Central memory CD8-positive, alpha-beta T cell (primary cell): ENCODE measurements around the gene HDGFL2.

ENCODE experiments used
- ATAC-seq: fragments of 150-1000 bp; cut with Tn5 transposase; replicated peaks from 2 replicates; pipeline ENCODE4 v1.10.0; 2022; ENCODE audit warnings: mild to moderate bottlenecking, moderate FRiP score, moderate number of reproducible peaks; ENCODE audit not compliant: poor library complexity, severe bottlenecking; ENCODE audit errors: extremely low read depth
- DNase-seq, 2 donors: peaks; one replicate each; pipeline ENCODE4 v3.0.0; 2021; ENCODE audit warnings: low spot score in 2 of 2
- H3K27ac Mint-ChIP-seq: one replicate; pipeline ENCODE4 v1.8.0; 2022; ENCODE audit warnings: low read depth, mild to moderate bottlenecking, moderate library complexity, mixed read lengths
- H3K27me3 Mint-ChIP-seq: one replicate; pipeline ENCODE4 v1.8.0; 2022; ENCODE audit warnings: mixed read lengths
- H3K36me3 Mint-ChIP-seq: one replicate; pipeline ENCODE4 v1.8.0; 2022; ENCODE audit warnings: mild to moderate bottlenecking, moderate library complexity, mixed read lengths; ENCODE audit not compliant: insufficient read depth
- H3K4me1 Mint-ChIP-seq: one replicate; pipeline ENCODE4 v1.8.0; 2022; ENCODE audit warnings: mixed read lengths
- H3K4me3 Mint-ChIP-seq: one replicate; pipeline ENCODE4 v1.8.0; 2022; ENCODE audit warnings: mild to moderate bottlenecking, moderate library complexity, mixed read lengths
- H3K9me3 Mint-ChIP-seq: one replicate; pipeline ENCODE4 v1.8.0; 2022; ENCODE audit warnings: mixed read lengths

HDGFL2 gene

GRCh38 chr19:4543842-4544647 is 71.9 kb downstream of the HDGFL2 start:
- Mint-ChIP-seq H3K9me3 (no peaks in the 10 kb centered on the region), H3K4me3 (no peak overlapping the region), H3K27me3 (peaks cover 13% of the 10 kb centered on the region), H3K4me1 (no peaks in the 10 kb centered on the region), H3K36me3 (peaks cover 3% of the 10 kb centered on the region), H3K27ac (no peak overlapping the region)
- ATAC-seq (no peak), DNase-seq (no peak)

GRCh38 chr19:4547303-4548237 is 75.5 kb downstream of the HDGFL2 start:
- DNase-seq (no peak), ATAC-seq (no peak)
- H3K27me3 Mint-ChIP-seq = peaks cover 12% of the 10 kb centered on the region
- no peaks in the 10 kb centered on the region for H3K9me3 Mint-ChIP-seq
- H3K4me3 Mint-ChIP-seq = no peak overlapping the region
- no peaks in the 10 kb centered on the region for H3K4me1 Mint-ChIP-seq
- H3K27ac Mint-ChIP-seq = no peak overlapping the region
- H3K36me3 Mint-ChIP-seq = peaks cover 3% of the 10 kb centered on the region

- DNase-seq = no peak
- Mint-ChIP-seq H3K9me3 (no peaks in the 10 kb centered on the region), H3K27ac (no peak overlapping the region), H3K36me3 (peaks cover 3% of the 10 kb centered on the region), H3K4me3 (no peak overlapping the region), H3K4me1 (no peaks in the 10 kb centered on the region), H3K27me3 (peaks cover 13% of the 10 kb centered on the region)
- ATAC-seq = no peak
Observed at GRCh38 chr19:4548238-4548584, 76.1 kb downstream of the HDGFL2 start.

DNA sequence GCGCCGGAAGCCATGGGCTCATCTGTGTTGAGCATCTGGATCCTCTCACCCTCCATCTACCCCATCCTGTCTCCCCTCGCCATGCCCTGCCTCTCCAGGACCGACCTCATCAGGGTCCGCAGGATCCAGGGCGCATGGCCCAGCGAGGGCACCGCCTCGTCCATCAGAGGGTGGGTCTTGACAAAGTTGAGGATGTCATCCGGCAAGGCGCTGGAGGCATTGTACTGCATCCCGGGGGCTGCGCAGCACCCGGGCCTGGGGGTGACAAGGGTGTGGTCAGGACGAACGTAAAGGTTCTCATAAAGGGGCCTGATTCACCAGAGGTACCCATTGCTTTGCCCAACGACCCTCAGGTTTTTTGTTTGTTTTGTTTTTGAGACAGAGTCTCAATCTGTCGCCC is 77.9 kb downstream of the HDGFL2 start:
- no peak for ATAC-seq
- Mint-ChIP-seq H3K36me3 (peaks cover 3% of the 10 kb centered on the region), H3K9me3 (no peaks in the 10 kb centered on the region), H3K4me1 (no peaks in the 10 kb centered on the region), H3K27ac (no peak overlapping the region), H3K4me3 (no peak overlapping the region), H3K27me3 (peaks cover 13% of the 10 kb centered on the region)
- DNase-seq = no peak

GRCh38 chr19:4550479-4551050 is 78.5 kb downstream of the HDGFL2 start:
- no peak for ATAC-seq
- DNase-seq = no peak
- Mint-ChIP-seq H3K4me1 (no peaks in the 10 kb centered on the region), H3K36me3 (peaks cover 3% of the 10 kb centered on the region), H3K27me3 (peaks cover 13% of the 10 kb centered on the region), H3K9me3 (no peaks in the 10 kb centered on the region), H3K4me3 (no peak overlapping the region), H3K27ac (no peak overlapping the region)
